Naive thymus-derived CD4-positive, alpha-beta T cell (primary cell): Measurements from ENCODE around the gene NF2. TPM values are rescaled to one million over a fixed set of nuclear protein-coding genes. Genes with fewer than 3 reads are reported as not detected.

Experiments used
- ATAC-seq: fragments of 150-1000 bp; cut with Tn5 transposase; 2 replicates; pipeline ENCODE4 v1.10.0; 2021; ENCODE audit warnings: mild to moderate bottlenecking, moderate library complexity
- CTCF ChIA-PET: fragments of 350-600 bp; sonication (Branson Sonifier 250); formaldehyde crosslinking; loops from one replicate; lab custom pipeline; 2021; ENCODE audit warnings: antibody characterized with exemption; lab: Charles Lee
- POLR2A ChIA-PET: fragments of 350-600 bp; sonication (Branson Sonifier 250); formaldehyde crosslinking; loops from one replicate; lab custom pipeline; 2021; ENCODE audit warnings: antibody characterized with exemption, inconsistent platforms; lab: Charles Lee
- DNase-seq, 9 donors: peaks; one replicate each; pipeline versions ENCODE4 v3.0.0 to v3.0.0-alpha.2; 2020 to 2022; ENCODE audit warnings: mixed read lengths in 1 of 9
- H3K27ac ChIP-seq: one replicate; pipeline ENCODE4 v1.7.0; 2013; ENCODE audit warnings: mild to moderate bottlenecking, low read depth, low read length, moderate library complexity
- H3K27me3 ChIP-seq, 2 donors: one replicate each; pipeline ENCODE4 v1.7.0; 2013; ENCODE audit warnings: low read length in 2 of 2, mild to moderate bottlenecking in 2 of 2, moderate library complexity in 2 of 2; ENCODE audit not compliant: control insufficient read depth in 2 of 2, insufficient read depth in 2 of 2
- H3K36me3 ChIP-seq, 3 experiments: 1 replicate in 2 of 3; 2 replicates in 1 of 3; pipeline ENCODE4 v1.7.0; 2013; ENCODE audit warnings: low read length in 3 of 3, mild to moderate bottlenecking in 3 of 3, moderate library complexity in 1 of 3; ENCODE audit not compliant: insufficient read depth in 3 of 3, control insufficient read depth in 2 of 3
- H3K4me1 ChIP-seq, 2 donors: one replicate each; pipeline ENCODE4 v1.7.0; 2013; ENCODE audit warnings: low read length in 2 of 2, mild to moderate bottlenecking in 2 of 2, moderate library complexity in 1 of 2; ENCODE audit not compliant: control insufficient read depth in 2 of 2, insufficient read depth in 2 of 2
- H3K4me3 ChIP-seq: 2 replicates; pipeline ENCODE4 v1.7.0; 2013; ENCODE audit warnings: mild to moderate bottlenecking, low read length
- H3K9me3 ChIP-seq, 3 experiments: 1 replicate in 2 of 3; 2 replicates in 1 of 3; pipeline ENCODE4 v1.7.0; 2013; ENCODE audit warnings: low read length in 3 of 3; ENCODE audit not compliant: control insufficient read depth in 2 of 3
- H3K27ac Mint-ChIP-seq, 9 donors: one replicate each; pipeline ENCODE4 v1.8.0; 2020 to 2022; ENCODE audit warnings: mixed read lengths in 9 of 9, mild to moderate bottlenecking in 8 of 9, moderate library complexity in 5 of 9, inconsistent platforms in 2 of 9
- H3K27me3 Mint-ChIP-seq, 5 donors: one replicate each; pipeline ENCODE4 v1.8.0; 2021 to 2022; ENCODE audit warnings: mixed read lengths in 5 of 5, mild to moderate bottlenecking in 1 of 5
- H3K36me3 Mint-ChIP-seq, 5 donors: one replicate each; pipeline ENCODE4 v1.8.0; 2020 to 2022; ENCODE audit warnings: mixed read lengths in 5 of 5, mild to moderate bottlenecking in 3 of 5, inconsistent platforms in 1 of 5
- H3K4me1 Mint-ChIP-seq, 7 donors: one replicate each; pipeline ENCODE4 v1.8.0; 2020 to 2022; ENCODE audit warnings: mixed read lengths in 7 of 7, mild to moderate bottlenecking in 3 of 7, inconsistent platforms in 1 of 7
- H3K4me3 Mint-ChIP-seq, 10 donors: one replicate each; pipeline ENCODE4 v1.8.0; 2020 to 2022; ENCODE audit warnings: mild to moderate bottlenecking in 10 of 10, mixed read lengths in 10 of 10, moderate library complexity in 6 of 10, inconsistent platforms in 2 of 10
- H3K9me3 Mint-ChIP-seq, 11 donors: one replicate each; pipeline ENCODE4 v1.8.0; 2020 to 2022; ENCODE audit warnings: mixed read lengths in 11 of 11, mild to moderate bottlenecking in 4 of 11, inconsistent platforms in 1 of 11, moderate library complexity in 1 of 11
- intact Hi-C, 2 donors: fragments of 100-400 bp; cut with micrococcal nuclease; formaldehyde crosslinking; loops; one replicate each; pipeline ENCODE4 v1.15.1; 2023
- polyA plus RNA-seq, 2 donors: library from polyadenylated mRNA; unstranded; fragments of 300-500 nt; fragmentation: Illumina TruSeq; gene quantifications; one replicate each; pipeline ENCODE4 v1.2.3, GENCODE V29; 2021
- total RNA-seq, 6 experiments: library from RNA in 5 of 6; stranded (reverse) in 5 of 6; gene quantifications; 1 replicate in 5 of 6; 2 replicates in 1 of 6; pipeline ENCODE4 v1.2.3 and lab custom pipeline; 2021 to 2026

NF2 gene
- total and polyA plus RNA-seq, 7 experiments from 2014 or later = 15.6 to 56.3 (median 27.6) TPM

DNA sequence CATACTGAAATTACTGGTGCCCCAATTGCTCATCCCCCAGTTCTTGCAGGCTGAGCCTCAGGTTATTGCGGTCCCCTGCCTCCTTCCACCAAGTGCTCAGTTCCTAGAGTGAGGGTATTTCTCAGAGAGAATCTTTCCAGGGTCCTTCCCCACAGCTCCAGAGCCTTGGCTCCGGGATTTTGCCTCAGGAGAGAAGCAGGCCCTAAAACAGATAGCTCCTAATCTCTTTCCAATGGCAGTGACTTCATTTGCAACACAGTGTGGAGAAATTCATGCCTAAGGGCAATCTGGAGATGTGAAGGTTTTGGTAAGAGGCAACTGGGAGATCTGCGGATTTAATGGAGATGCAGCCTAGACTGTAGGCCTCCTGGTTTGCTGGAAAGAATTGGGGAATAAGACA is 2.9 kb downstream of the NF2 start:
- Histone ChIP-seq H3K4me3 (no peak overlapping the region), H3K27me3 (no peaks in the 10 kb centered on the region), H3K9me3 (no peaks in the 10 kb centered on the region), H3K36me3 (peaks cover 0 to 3% (median 0%) of the 10 kb centered on the region in 3 experiments), H3K4me1 (peaks cover 11 to 16% of the 10 kb centered on the region in 2 donors), H3K27ac (no peak overlapping the region)
- H3K4me1 Mint-ChIP-seq = peaks cover 19 to 51% (median 41%) of the 10 kb centered on the region in 7 donors
- DNase-seq (no peak), ATAC-seq (no peak)
- intact Hi-C loops = loop anchor here in 1 of 2 donors (10.0 kb wide), 2 partner anchors 818 to 1738 kb away; partner anchors contain the start of genes MTFP1 and PATZ1
- H3K27me3 Mint-ChIP-seq = no peaks in the 10 kb centered on the region
- ChIA-PET CTCF (no interaction called here), POLR2A (interaction anchor here (0.6 to 2.7 kb wide), 6 partner anchors 9 to 53 kb away, joined by 3 to 27 read pairs (median 4); partner anchors contain the start of gene THOC5)
- H3K9me3 Mint-ChIP-seq = peaks cover 0 to 3% (median 0%) of the 10 kb centered on the region in 11 donors
- H3K36me3 Mint-ChIP-seq = peaks cover 0 to 28% (median 8%) of the 10 kb centered on the region in 5 donors
- no peak overlapping the region for H3K27ac Mint-ChIP-seq
- peak overlapping the region in 7 of 10 donors; percentile 30 to 98 (median 96) for H3K4me3 Mint-ChIP-seq

DNA sequence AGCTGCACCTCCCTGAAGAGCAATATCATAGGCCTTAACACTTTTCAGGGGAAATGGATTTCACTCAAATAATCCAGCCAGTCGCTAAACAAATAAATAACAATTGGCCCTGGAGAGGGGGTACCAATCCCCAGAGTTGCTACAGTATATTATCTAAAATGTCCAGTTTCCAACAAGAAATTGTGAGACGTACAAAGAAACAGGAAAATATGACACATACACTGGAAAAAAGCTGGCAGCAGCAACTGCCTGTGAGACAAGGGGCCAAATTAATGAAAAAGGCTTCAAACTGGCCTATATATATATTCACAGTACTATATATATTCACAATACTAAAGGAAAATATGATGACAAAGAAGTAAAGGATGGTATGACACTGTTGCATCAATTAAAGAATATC is 4.0 kb downstream of the NF2 start:
- Mint-ChIP-seq H3K36me3 (peaks cover 0 to 32% (median 8%) of the 10 kb centered on the region in 5 donors), H3K27me3 (no peaks in the 10 kb centered on the region), H3K9me3 (peaks cover 0 to 3% (median 0%) of the 10 kb centered on the region in 11 donors), H3K4me3 (no peak overlapping the region), H3K4me1 (peaks cover 22 to 51% (median 41%) of the 10 kb centered on the region in 7 donors), H3K27ac (no peak overlapping the region)
- DNase-seq (no peak), ATAC-seq (no peak)
- ChIA-PET POLR2A (interaction anchor here (0.6 to 1.2 kb wide), 3 partner anchors 14 to 154 kb away, joined by 3 read pairs; no protein-coding TSS in a partner anchor), CTCF (no interaction called here)
- Histone ChIP-seq H3K27ac (no peak overlapping the region), H3K4me1 (peaks cover 11 to 16% of the 10 kb centered on the region in 2 donors), H3K36me3 (peaks cover 0 to 3% (median 0%) of the 10 kb centered on the region in 3 experiments), H3K4me3 (no peak overlapping the region), H3K9me3 (no peaks in the 10 kb centered on the region), H3K27me3 (no peaks in the 10 kb centered on the region)
- intact Hi-C loops = loop anchor here in 1 of 2 donors (10.0 kb wide), 2 partner anchors 817 to 1737 kb away; partner anchors contain the start of genes MTFP1 and PATZ1

DNA sequence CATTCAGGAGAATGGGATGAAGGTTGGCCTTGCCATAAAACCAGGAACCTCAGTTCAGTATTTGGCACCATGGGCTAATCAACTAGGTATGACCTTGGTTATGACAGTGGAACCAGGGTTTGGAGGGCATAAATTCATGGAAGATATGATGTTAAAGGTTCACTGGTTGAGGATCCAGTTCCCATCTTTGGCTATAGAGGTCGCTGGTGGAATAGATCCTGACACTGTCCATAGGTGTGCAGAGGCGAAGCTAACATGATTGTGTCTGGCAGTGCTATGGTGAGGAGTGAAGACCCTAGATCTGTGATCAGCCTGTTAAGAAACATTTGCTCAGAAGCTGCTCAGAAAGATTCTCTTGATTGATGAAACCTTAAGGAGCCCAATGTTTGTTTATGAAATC is 5.7 kb downstream of the NF2 start:
- H3K27ac Mint-ChIP-seq = no peak overlapping the region
- H3K4me1 Mint-ChIP-seq = peaks cover 20 to 46% (median 35%) of the 10 kb centered on the region in 7 donors

DNA sequence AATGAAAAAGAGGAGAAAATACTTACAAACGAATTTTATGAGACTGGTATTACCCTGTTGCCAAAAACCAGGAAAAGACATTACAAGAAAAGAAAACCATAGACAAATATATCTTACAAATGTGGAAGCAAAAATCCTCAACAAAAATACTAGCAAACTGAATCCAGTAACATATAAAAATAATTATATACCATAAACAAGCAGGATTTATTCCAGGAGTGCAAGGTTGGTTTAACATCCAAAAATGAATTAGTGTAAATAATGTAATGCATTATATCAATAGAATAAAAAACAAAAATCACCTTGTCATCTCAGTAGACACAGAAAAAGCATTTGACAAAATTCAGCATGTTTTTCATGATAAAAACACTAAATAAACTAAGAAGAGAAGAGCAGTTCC is 7.3 kb downstream of the NF2 start:
- Mint-ChIP-seq H3K4me1 (peaks cover 21 to 37% (median 27%) of the 10 kb centered on the region in 7 donors), H3K27ac (peak overlapping the region in 1 of 9 donors; percentile 5), H3K27me3 (no peaks in the 10 kb centered on the region), H3K4me3 (no peak overlapping the region), H3K9me3 (peaks cover 0 to 3% (median 0%) of the 10 kb centered on the region in 11 donors), H3K36me3 (peaks cover 0 to 31% (median 8%) of the 10 kb centered on the region in 5 donors)
- no peak for ATAC-seq
- no peaks in the 10 kb centered on the region for H3K27me3 ChIP-seq
- intact Hi-C loops = no loop called here
- no peak for DNase-seq
- H3K9me3 ChIP-seq = no peaks in the 10 kb centered on the region
- H3K27ac ChIP-seq = no peak overlapping the region
- ChIA-PET POLR2A (interaction anchor here (1.7 kb wide), 1 partner anchor 12 kb away, joined by 6 read pairs; no protein-coding TSS in a partner anchor), CTCF (interaction anchor here (0.7 kb wide), 1 partner anchor 11 kb away, joined by 3 read pairs; no protein-coding TSS in a partner anchor)
- H3K4me3 ChIP-seq = no peak overlapping the region
- H3K36me3 ChIP-seq = peaks cover 0 to 3% (median 0%) of the 10 kb centered on the region in 3 experiments
- peaks cover 0 to 3% of the 10 kb centered on the region in 2 donors for H3K4me1 ChIP-seq

More for the DNA sequence above, 5.7 kb downstream of the NF2 start:
- ChIA-PET CTCF (interaction anchor here (1.3 kb wide), 1 partner anchor 16 kb away, joined by 3 read pairs; no protein-coding TSS in a partner anchor), POLR2A (no interaction called here)
- ATAC-seq (no peak), DNase-seq (no peak)
- H3K9me3 Mint-ChIP-seq = peaks cover 0 to 3% (median 0%) of the 10 kb centered on the region in 11 donors
- Histone ChIP-seq H3K9me3 (no peaks in the 10 kb centered on the region), H3K36me3 (peaks cover 0 to 3% (median 0%) of the 10 kb centered on the region in 3 experiments), H3K4me1 (peaks cover 8 to 16% of the 10 kb centered on the region in 2 donors), H3K27ac (no peak overlapping the region), H3K4me3 (no peak overlapping the region), H3K27me3 (no peaks in the 10 kb centered on the region)
- H3K36me3 Mint-ChIP-seq = peaks cover 0 to 32% (median 8%) of the 10 kb centered on the region in 5 donors
- no peak overlapping the region for H3K4me3 Mint-ChIP-seq
- H3K27me3 Mint-ChIP-seq = no peaks in the 10 kb centered on the region
- intact Hi-C loops = loop anchor here in 1 of 2 donors (10.0 kb wide), 2 partner anchors 816 to 1736 kb away; partner anchors contain the start of genes MTFP1 and PATZ1

DNA sequence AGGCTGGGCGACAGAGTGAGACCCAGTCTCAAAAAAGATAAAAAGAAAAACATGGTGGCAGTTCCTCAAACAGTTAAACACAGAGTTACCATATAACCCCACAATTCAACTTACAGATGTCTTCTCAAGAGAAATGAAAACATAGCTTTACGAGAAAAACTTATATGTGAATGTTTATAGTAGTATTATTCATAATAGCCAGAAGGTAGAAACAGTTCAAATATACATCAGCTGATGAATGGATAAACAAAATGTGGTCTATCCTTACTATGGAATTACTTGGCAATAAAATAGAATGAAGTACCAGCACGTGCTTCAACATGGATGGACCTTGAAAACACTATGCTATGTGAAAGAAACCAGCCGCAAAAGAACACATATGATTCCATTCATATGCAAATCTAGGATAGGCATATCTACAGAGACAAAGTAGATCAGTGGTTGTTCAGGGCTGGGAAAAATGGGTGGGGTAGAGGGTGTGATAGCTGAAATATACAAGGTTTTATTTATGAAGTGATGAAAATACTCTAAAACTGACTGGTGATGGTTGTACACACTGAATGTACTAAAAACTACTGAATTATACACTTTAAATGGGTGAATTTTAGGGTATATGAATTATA is 12.4 kb downstream of the NF2 start:
- POLR2A ChIA-PET = interaction anchor here (0.5 to 0.9 kb wide), 2 partner anchors 10 to 489 kb away, joined by 4 to 5 read pairs; no protein-coding TSS in a partner anchor
- no peak for DNase-seq
- Mint-ChIP-seq H3K4me1 (peaks cover 18 to 45% (median 30%) of the 10 kb centered on the region in 7 donors), H3K9me3 (no peaks in the 10 kb centered on the region), H3K27me3 (no peaks in the 10 kb centered on the region), H3K4me3 (no peak overlapping the region), H3K27ac (peak overlapping the region in 3 of 9 donors; percentile 9 to 28 (median 14)), H3K36me3 (peaks cover 0 to 8% (median 0%) of the 10 kb centered on the region in 5 donors)
- H3K4me3 ChIP-seq = no peak overlapping the region
- no peaks in the 10 kb centered on the region for H3K27me3 ChIP-seq
- H3K36me3 ChIP-seq = no peaks in the 10 kb centered on the region
- H3K27ac ChIP-seq = no peak overlapping the region
- H3K9me3 ChIP-seq = no peaks in the 10 kb centered on the region
- intact Hi-C loops = no loop called here
- CTCF ChIA-PET = interaction anchor here (1.1 kb wide), 1 partner anchor 10 kb away, joined by 4 read pairs; no protein-coding TSS in a partner anchor
- ATAC-seq = no peak
- peaks cover 0 to 3% of the 10 kb centered on the region in 2 donors for H3K4me1 ChIP-seq

DNA sequence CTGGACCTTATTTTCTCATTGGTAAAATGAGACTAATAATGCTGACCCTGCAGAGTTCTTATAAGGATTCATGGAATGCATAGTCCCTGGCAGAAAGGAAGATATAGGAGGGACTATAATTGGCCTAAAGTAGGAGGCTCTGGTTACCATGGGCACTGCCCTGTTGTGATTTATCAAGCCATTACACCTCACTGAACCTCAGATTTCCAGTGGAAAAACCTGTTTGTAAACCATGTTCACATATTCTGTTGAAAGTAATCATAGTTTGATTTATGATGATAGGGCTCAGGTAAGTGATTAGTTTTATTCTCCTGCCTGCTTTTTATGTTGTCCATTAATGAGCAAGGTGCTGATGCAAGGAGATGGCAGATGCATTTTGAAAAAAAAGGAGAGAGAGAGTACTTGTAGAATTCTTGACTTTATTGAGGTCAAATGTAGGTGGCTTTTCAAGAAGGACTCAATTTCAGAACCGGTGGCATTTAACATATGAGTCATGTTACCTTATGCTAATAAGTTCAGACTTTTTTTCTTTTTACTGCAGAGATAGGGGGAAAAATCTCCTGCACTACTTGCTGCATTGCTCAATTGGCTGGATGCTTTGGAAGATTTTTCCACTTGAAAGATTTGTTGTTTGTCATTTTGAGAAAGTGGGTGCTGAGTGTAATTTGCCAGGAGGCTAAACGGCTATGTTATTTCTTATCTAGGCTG is 14.6 kb downstream of the NF2 start:
- H3K9me3 ChIP-seq = no peaks in the 10 kb centered on the region
- ChIA-PET CTCF (interaction anchor here (0.6 to 1.4 kb wide), 2 partner anchors 8 to 21 kb away, joined by 3 to 7 read pairs; no protein-coding TSS in a partner anchor), POLR2A (interaction anchor here (1.0 to 1.3 kb wide), 3 partner anchors 9 to 22 kb away, joined by 3 to 5 read pairs (median 4); no protein-coding TSS in a partner anchor)
- H3K4me3 ChIP-seq = no peak overlapping the region
- peaks cover 0 to 2% (median 0%) of the 10 kb centered on the region in 5 donors for H3K36me3 Mint-ChIP-seq
- no peak overlapping the region for H3K27ac ChIP-seq
- intact Hi-C loops = no loop called here
- H3K36me3 ChIP-seq = no peaks in the 10 kb centered on the region
- ATAC-seq = no peak
- H3K27ac Mint-ChIP-seq = peak overlapping the region in 8 of 9 donors; percentile 5 to 71 (median 36)
- no peak for DNase-seq
- no peaks in the 10 kb centered on the region for H3K27me3 Mint-ChIP-seq
- no peaks in the 10 kb centered on the region for H3K27me3 ChIP-seq
- no peak overlapping the region for H3K4me3 Mint-ChIP-seq
- H3K4me1 ChIP-seq = peaks cover 0 to 14% of the 10 kb centered on the region in 2 donors
- peaks cover 29 to 65% (median 44%) of the 10 kb centered on the region in 7 donors for H3K4me1 Mint-ChIP-seq
- no peaks in the 10 kb centered on the region for H3K9me3 Mint-ChIP-seq
